D721Med (cell line): ENCODE results near the gene HNF1A.

Experiments used
- DNase-seq: peaks from one replicate; pipeline ENCODE4 v3.0.0; 2011; ENCODE audit warnings: low spot score; ENCODE audit not compliant: insufficient read length
- FAIRE-seq: peaks from 2 replicates; lab custom pipeline; 2011; peaks lifted over from hg19 to GRCh38; lab: Jason Lieb, UNC
- TF ChIP-seq, protein P1 (sequence below): IDR thresholded peaks from 2 replicates; pipeline ENCODE4 v1.5.1; 2012; ENCODE audit warnings: mild to moderate bottlenecking, control low read depth; ENCODE audit not compliant: insufficient read depth; ENCODE audit errors: missing control alignments

Gene HNF1A

GRCh38 chr12:120970310-120970709 lies 8.0 kb upstream of the HNF1A start:
- no peak for FAIRE-seq
- TF ChIP-seq, protein P1, sequence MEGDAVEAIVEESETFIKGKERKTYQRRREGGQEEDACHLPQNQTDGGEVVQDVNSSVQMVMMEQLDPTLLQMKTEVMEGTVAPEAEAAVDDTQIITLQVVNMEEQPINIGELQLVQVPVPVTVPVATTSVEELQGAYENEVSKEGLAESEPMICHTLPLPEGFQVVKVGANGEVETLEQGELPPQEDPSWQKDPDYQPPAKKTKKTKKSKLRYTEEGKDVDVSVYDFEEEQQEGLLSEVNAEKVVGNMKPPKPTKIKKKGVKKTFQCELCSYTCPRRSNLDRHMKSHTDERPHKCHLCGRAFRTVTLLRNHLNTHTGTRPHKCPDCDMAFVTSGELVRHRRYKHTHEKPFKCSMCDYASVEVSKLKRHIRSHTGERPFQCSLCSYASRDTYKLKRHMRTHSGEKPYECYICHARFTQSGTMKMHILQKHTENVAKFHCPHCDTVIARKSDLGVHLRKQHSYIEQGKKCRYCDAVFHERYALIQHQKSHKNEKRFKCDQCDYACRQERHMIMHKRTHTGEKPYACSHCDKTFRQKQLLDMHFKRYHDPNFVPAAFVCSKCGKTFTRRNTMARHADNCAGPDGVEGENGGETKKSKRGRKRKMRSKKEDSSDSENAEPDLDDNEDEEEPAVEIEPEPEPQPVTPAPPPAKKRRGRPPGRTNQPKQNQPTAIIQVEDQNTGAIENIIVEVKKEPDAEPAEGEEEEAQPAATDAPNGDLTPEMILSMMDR = no peak

GRCh38 chr12:120971299-120972180 lies 6.8 kb upstream of the HNF1A start:
- TF ChIP-seq, protein P1 = peak; percentile 76
- DNase-seq (no peak), FAIRE-seq (no peak)

More at GRCh38 chr12:120970310-120970709, 8.0 kb upstream of the HNF1A start:
- no peak for DNase-seq

DNA sequence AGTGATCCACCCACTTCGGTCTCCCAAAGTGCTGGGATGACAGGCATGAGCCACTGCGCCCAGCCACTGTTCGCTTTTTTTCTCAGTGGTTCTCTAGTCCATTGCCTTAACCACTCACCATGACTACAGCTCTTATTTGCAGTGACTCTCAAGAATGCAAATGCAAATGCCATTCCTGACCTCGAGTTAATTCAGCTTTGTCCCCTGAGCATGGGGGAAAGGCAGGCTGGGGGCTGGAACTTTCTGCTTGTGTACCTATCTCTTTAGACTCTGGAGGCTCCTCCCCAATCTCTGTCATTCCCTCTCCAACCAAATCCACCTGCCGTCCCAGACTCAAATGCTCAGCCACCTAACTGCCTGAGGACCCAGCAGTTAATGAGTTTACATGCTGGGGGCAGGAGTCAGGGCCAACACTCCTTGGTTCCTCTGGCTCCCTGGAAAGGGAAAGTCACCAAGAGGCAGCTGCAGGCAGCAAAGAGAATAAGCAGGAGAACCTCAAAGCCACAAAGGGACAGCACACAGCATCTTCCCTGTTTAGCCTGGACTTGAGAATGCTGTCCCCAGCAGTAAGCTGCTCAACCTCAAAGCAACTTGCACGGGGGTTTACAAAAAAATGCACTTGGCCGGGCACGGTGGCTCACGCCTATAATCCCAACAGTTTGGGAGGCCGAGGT lies 5.3 kb upstream of the HNF1A start:
- TF ChIP-seq, protein P1 = no peak
- FAIRE-seq (no peak), DNase-seq (no peak)

DNA sequence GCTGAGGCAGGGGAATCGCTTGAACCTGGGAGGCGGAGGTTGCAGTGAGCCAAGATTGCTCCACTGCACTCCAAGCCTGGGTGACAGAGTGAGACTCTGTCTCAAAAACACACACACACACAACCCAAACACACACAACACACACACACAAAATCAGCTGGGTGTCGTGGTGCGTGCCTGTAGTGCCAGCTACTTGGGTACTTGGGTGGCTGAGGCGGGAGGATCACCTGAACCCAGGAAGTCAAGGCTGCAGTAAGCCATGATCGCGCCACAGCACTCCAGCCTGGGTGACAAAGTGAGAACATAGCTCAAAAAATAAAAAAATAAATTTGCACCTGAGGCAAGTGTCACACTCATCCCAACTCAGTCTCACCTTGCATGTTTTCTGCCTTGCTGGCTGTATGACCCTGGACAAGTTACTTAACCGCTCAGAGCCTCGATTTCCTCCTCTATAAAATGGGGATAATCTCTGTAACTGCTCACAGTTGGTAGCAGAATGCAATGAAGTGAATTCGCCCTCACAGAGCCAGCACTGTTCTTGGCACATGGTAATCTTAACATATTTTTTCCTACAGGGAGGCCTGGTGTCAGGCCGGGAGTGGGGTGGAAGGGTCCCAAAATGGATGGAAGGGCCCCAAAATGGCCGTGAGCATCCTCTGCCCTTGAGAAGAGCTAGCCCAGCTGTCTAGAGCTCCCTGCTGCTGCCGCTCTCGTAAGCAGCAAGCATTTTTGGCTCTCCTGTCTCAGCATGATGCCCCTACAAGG lies 630 bp upstream of the HNF1A start:
- FAIRE-seq = no peak
- DNase-seq = no peak
- TF ChIP-seq, protein P1 = no peak

DNA sequence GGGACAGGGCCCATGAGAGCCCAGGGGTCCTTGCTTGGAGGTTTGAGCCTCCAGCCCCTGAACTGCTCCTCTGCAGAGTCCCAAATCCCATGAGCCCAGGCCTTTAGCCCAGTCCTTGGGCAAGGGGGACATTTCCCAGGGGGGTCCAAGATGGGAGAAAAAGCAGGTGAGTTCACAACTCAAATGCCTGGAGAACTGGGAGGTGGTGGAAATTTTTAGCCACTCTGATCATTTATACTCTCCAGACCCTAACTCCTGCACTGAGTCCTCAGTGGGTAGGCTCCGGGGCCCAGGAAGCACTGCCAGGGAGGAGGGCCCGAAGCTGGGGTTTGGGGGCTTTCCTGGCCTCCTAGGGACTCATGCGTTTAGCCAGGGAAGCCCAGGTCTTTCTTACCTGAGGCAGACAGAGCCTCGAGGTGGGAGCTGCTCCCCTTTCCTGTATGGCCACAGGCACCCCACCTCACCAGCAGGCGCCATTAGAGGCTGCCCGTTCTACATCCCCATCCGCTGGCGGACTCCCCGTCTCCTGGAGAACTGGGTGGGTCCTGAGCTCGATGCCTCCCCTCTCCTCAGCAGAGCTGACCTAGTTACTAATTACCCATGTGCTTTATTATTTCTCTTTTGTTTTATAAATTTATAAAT lies 998 bp downstream of the HNF1A start:
- FAIRE-seq (no peak), DNase-seq (no peak)
- TF ChIP-seq, protein P1 = no peak

GRCh38 chr12:120979862-120980696 lies 1.7 kb downstream of the HNF1A start:
- TF ChIP-seq, protein P1 = no peak
- no peak for DNase-seq
- FAIRE-seq = no peak
